ENCODE data around the gene ITPRIPL1.

The ITPRIPL1 gene

GRCh38 chr2:96323849-96324248, 1.3 kb upstream of the ITPRIPL1 start:
- DNase-seq (ENCODE audit: low read depth in 2 of 2), result no peak

DNA sequence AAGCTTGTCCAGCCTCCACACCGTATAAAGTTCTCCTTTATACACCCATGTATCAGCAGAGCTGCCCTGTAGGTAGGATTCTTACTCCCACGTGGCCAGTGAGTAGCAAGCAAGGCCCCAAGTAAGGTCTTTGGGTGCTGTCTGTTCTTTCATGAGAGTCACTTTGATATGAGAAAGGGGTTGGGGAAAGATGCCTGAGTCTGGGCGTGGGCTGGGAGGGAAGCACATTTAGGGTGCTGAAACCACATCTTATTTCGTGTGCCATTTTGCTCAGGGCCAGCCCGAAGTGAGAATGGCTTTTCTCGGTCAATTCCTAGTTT, 436 bp upstream of the ITPRIPL1 start:
- DNase-seq (ENCODE audit: low read depth in 2 of 2), result peak in 1 of 2 donors; percentile 28

GRCh38 chr2:96325884-96326255, 753 bp downstream of the ITPRIPL1 start:
- DNase-seq (ENCODE audit: low read depth in 2 of 2), result peak in 1 of 2 donors; percentile 24

DNA sequence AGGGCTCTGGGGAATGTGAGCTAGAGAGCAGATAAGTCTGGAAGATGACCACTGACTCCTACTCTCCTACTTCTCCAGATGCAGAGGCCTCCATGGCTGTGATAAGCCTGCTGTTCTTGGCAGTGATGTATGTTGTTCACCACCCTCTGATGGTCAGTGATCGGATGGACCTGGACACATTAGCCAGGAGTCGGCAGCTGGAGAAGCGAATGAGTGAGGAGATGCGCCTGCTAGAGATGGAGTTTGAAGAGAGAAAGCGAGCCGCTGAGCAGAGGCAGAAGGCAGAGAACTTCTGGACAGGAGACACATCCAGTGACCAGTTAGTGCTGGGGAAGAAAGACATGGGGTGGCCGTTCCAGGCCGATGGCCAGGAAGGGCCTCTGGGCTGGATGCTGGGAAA, 1.4 kb downstream of the ITPRIPL1 start:
- DNase-seq (ENCODE audit: low read depth in 2 of 2), result no peak

- DNase-seq (ENCODE audit: low read depth in 2 of 2), result no peak
Observed at GRCh38 chr2:96326990-96327820, 2.1 kb downstream of the ITPRIPL1 start.

DNA sequence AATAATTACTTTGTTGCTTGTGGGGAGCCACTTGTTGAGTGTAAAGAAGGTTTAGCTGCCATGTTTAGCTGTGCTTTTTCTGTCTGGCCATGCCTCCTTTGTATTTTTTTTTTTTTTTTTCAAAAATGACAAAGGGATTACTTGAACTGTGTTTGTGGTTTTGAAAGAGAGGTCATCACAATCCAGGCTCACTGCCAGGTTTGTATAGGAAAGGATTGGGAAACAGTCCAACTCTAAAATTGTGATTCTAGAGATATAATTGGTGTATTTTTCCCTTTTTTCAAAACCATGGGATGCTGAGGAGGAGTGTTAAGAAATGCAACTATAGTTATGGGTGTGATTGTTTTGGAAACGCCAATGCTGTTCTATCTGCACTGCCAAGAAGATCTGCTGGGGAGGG, 4.3 kb downstream of the ITPRIPL1 start:
- DNase-seq (ENCODE audit: low read depth in 2 of 2), result no peak

GRCh38 chr2:96329874-96330273, 4.8 kb downstream of the ITPRIPL1 start:
- DNase-seq (ENCODE audit: low read depth in 2 of 2), result no peak

DNA sequence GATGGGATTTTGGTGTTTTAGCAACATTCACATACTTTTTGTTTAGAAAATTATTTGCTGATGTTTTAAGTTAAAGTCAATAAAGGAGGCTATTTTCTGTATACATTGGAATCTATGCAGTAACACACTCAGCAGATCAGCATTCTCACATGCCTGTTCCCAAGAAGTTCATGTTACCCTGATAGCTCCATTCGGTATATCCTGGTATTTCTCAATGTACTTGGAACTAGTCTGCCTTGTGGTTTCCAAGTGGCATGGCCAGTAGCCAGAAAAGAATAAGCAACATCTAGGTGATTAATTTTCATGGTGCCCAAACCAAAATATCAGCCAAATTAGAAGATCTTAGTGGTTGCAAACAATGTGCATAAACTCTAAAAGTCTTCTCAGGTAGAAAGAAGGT, 5.3 kb downstream of the ITPRIPL1 start:
- DNase-seq (ENCODE audit: low read depth in 2 of 2), result no peak

- DNase-seq (ENCODE audit: low read depth in 2 of 2), result no peak
Observed at GRCh38 chr2:96333708-96334107, 8.6 kb downstream of the ITPRIPL1 start.

DNA sequence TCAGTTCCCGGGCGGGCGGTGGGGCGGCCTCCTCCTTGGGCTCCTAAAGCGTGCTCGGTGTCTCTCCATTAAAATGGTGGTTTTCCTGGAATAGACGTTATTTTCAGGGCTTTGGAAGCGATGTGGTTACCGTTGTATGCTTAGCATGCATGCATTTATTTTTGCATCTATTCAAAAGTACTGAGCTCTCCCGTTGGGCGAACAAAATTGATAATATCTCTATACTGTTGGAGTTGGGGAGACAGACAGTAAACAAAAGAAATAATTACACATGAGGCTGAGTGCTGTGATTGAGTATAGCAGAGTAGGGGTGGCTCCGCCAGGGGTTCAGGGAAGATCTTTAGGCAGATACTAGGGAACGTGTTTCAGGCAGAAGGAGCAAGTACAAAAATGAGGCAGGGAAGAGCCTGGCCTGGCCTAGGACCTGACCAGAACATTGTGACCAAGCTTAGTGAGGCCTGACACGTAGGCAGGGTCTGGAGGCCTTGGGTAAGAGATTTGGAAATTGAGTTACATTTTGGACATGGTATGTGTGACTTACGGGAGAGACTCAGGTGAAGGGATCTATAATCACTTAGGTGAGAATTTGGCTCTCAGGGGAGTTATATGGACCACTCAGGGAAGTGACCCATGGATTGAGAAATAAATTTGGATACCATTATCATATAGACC, 11.1 kb downstream of the ITPRIPL1 start:
- no peak for DNase-seq (ENCODE audit: low read depth in 2 of 2)

- no peak for DNase-seq (ENCODE audit: low read depth in 2 of 2)
Observed at GRCh38 chr2:96336873-96337272, 11.8 kb downstream of the ITPRIPL1 start.

- no peak for DNase-seq (ENCODE audit: low read depth in 2 of 2)
Observed at GRCh38 chr2:96340493-96341414, 15.6 kb downstream of the ITPRIPL1 start.

GRCh38 chr2:96341641-96342040, 16.5 kb downstream of the ITPRIPL1 start:
- no peak for DNase-seq (ENCODE audit: low read depth in 2 of 2)

DNA sequence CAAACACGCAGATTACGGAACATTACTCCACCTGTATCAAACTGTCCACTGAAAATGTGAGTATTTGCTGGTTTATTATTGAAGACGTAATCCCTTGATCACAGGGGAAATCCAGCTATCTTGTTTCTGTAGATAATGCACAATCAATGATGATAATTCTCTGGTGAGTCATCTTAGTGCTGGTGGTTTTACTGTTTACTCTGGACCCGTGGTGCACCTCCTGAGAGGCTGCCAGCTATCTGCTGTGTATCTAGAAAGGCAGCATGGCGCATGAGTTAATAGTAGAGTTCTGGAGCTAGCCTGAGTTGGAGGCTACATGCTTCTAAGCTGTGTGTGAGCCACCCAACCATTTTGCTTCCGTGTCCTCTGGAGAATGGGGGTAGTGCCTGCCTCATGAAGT, 17.0 kb downstream of the ITPRIPL1 start:
- no peak for DNase-seq (ENCODE audit: low read depth in 2 of 2)

GRCh38 chr2:96344011-96344410, 18.9 kb downstream of the ITPRIPL1 start:
- DNase-seq (ENCODE audit: low read depth in 2 of 2), result no peak

DNA sequence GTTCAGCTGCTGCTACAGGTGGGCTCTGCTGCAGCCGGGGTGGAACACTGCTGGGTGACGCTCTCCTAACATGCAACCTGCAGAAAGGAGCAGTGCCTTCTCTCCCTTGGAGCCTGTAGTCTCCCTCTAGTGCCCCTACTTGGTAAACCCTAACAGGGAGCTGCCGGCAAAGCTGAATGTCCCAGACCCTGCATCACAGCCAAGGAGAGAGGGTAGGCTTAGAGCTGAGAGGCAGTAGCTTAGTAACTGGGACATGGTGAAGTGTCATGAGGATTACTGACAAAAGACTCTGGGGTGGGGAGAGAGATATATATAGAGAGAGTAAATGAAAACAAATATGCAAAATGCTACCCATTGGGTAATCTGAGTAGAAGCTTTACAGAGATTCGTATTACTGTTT, 20.3 kb downstream of the ITPRIPL1 start:
- DNase-seq (ENCODE audit: low read depth in 2 of 2), result no peak

DNA sequence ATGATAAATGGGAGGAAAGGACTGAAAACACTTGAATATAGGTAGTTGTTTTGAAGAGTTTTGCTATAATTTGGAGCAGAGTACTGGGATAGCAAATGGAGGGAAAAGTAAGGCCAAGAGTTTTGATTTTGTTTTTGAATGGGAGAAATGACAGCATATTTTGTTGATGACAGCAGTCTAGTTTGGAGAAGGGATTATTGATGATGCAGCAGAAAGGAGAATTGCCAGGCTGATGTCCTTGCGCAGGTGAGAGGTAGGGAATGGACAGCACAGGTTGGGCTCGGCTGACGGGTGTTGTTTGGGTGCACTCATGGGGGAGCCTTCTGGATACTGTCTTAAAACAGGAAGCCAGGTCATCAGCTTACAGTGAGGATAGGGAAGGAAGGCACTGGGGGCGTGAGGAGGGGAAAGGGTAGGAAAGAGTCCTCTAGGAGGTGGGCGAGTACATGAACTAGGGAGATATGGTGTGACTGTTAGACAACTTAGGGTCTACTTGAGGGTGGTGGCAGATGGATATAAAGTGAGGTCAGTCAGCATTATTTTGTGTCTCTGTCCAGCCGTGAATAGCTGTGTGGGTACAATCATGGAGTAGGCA, 20.8 kb downstream of the ITPRIPL1 start:
- no peak for DNase-seq (ENCODE audit: low read depth in 2 of 2)

GRCh38 chr2:96347395-96347794, 22.3 kb downstream of the ITPRIPL1 start:
- no peak for DNase-seq (ENCODE audit: low read depth in 2 of 2)

DNA sequence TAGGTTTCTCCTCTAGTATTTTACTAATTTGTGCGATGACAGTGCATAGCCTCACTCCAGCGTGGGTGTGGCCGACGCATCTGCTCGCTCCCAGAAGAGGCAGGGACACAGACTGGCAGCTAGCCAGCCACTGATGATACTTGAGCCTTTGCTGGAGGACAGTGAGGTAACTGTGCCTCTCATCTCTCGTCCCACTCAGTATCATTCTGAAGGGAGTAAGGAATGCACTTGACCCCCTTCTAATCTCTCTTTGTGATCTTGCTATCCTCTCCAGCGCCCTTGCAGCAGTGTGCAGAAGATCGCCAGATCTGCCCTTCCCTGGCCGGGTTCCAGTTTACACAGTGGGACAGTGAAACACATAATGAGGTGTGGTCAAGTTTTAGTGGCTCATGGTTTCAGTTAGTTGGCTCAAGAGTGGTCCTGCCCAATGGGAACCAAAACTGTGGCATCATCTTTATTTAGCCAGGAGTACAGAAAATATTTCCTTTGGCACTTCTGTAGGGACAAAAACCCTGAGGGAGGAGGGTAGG, 28.0 kb downstream of the ITPRIPL1 start:
- no peak for DNase-seq (ENCODE audit: low read depth in 2 of 2)

DNA sequence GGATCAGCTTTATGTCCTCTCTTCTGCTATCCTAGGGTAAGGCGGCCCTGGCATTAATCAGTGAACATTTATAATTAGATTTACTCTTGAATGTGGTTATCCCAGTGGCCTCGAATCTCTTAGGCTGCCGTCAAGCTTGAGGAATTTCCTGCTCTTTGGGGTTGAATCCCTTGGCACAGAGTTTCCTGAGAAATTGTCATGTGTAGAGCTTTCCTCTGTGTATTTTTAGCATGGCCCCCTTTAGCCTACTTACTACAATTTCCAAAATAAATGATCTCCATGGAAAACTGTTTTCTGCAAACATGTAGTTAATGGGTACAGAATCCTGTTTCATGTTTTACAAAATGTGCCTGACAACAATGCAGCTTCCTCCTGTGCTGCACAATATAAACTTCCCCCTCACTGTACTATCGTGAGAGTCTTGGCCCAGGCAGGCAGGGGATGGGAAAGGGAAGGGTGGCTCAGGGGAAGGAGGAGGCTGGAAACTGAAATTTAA, 28.5 kb downstream of the ITPRIPL1 start:
- DNase-seq (ENCODE audit: low read depth in 2 of 2), result no peak

GRCh38 chr2:96354492-96354891, 29.4 kb downstream of the ITPRIPL1 start:
- no peak for DNase-seq (ENCODE audit: low read depth in 2 of 2)

- no peak for DNase-seq (ENCODE audit: low read depth in 2 of 2)
Observed at GRCh38 chr2:96356889-96357288, 31.8 kb downstream of the ITPRIPL1 start.

Data from stimulated activated CD8-positive, alpha-beta memory T cell treated with anti-CD3 and anti-CD28 coated beads, Interleukin-2, amount 100 ng/mL, for 48 hours (primary cell).